Ishikawa (cell line): Measurements from ENCODE around the gene SAXO1.

Source experiments
- CEBPB ChIP-seq: IDR thresholded peaks from 2 replicates; pipeline ENCODE4 v1.6.1; 2012
- CREB1 ChIP-seq: IDR thresholded peaks from 2 replicates; pipeline ENCODE4 v1.6.1; 2012; ENCODE audit warnings: low read depth
- EGR1 ChIP-seq: IDR thresholded peaks from 2 replicates; pipeline ENCODE4 v1.6.1; 2012
- EP300 ChIP-seq: IDR thresholded peaks from 2 replicates; pipeline ENCODE4 v1.6.1; 2012; ENCODE audit warnings: borderline replicate concordance
- FOXM1 ChIP-seq: IDR thresholded peaks from 2 replicates; pipeline ENCODE4 v1.6.1; 2012; ENCODE audit warnings: low read depth, borderline replicate concordance
- NFIC ChIP-seq: IDR thresholded peaks from 2 replicates; pipeline ENCODE4 v1.6.1; 2012
- RAD21 ChIP-seq: IDR thresholded peaks from 2 replicates; pipeline ENCODE4 v1.6.1; 2012; ENCODE audit warnings: low read depth
- REST ChIP-seq: IDR thresholded peaks from 2 replicates; pipeline ENCODE4 v1.6.1; 2012; ENCODE audit warnings: low read depth, mild to moderate bottlenecking
- TAF1 ChIP-seq: IDR thresholded peaks from 2 replicates; pipeline ENCODE4 v1.6.1; 2012; ENCODE audit warnings: low read depth, mild to moderate bottlenecking
- TCF12 ChIP-seq: IDR thresholded peaks from 2 replicates; pipeline ENCODE4 v1.6.1; 2012; ENCODE audit warnings: low read depth
- TEAD4 ChIP-seq: IDR thresholded peaks from 2 replicates; pipeline ENCODE4 v1.6.1; 2012
- YY1 ChIP-seq: IDR thresholded peaks from 2 replicates; pipeline ENCODE4 v1.6.1; 2012; ENCODE audit warnings: low read depth
- ZBTB7A ChIP-seq: IDR thresholded peaks from 2 replicates; pipeline ENCODE4 v1.6.1; 2012; ENCODE audit warnings: low read depth
- TF ChIP-seq, protein P1 (sequence below): IDR thresholded peaks from 2 replicates; pipeline ENCODE4 v1.6.1; 2012
- TF ChIP-seq, protein P2 (sequence below): IDR thresholded peaks from 2 replicates; pipeline ENCODE4 v1.6.1; 2012

The SAXO1 gene

DNA sequence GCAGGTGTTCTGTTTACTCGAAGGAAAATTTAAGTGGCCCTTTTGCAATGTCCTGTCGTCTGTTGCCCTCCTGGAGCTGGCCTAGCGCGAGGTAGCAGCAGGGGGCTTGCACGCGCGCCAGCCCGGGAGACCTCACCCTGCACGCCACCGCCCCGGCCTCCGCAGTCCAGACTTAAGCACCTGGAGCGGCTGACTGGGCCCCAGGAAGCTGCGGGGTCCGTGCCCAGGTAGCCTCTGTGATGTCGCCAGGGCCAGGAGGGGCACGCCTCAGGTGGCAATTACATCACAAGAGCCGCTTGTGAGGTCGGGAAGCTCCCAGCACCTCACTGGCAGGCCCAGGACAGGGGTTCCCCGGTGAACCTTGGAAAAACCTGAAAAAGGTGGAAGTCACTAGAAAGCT lies at the start of gene SAXO1:
Gene SAXO1 (minus strand): TSS at position 195 of the 400 bp plus-strand sequence. CDS start 301 bp downstream, outside the sequence.
- no peak for TF ChIP-seq TCF12

DNA sequence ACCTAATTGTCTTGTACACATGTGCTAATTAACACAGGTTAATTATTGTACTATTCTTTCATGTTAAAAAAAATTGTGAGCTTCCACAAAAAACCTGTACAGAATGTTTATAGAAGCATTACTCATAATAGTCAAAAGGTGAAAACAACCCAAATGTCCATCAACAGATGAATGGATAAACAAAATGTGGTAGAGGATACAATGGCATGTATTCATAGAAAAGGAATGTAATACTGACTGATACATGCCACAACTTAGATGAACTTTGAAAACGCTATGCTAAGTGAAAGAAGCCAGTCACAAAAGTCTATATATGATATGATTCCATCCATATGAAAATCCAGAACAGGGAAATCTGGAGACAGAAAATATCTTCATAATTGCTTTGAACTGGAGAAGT lies 41.8 kb upstream of the SAXO1 start:
- TF ChIP-seq YY1: no peak
- TF ChIP-seq FOXM1: no peak
- TF ChIP-seq EGR1: no peak

GRCh38 chr9:19074229-19074628 lies 41.2 kb upstream of the SAXO1 start:
- TF ChIP-seq TCF12: no peak

- TF ChIP-seq, protein P1, sequence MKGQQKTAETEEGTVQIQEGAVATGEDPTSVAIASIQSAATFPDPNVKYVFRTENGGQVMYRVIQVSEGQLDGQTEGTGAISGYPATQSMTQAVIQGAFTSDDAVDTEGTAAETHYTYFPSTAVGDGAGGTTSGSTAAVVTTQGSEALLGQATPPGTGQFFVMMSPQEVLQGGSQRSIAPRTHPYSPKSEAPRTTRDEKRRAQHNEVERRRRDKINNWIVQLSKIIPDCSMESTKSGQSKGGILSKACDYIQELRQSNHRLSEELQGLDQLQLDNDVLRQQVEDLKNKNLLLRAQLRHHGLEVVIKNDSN: no peak
These were observed 24.0 kb upstream of the SAXO1 start for GRCh38 chr9:19057033-19057432.

DNA sequence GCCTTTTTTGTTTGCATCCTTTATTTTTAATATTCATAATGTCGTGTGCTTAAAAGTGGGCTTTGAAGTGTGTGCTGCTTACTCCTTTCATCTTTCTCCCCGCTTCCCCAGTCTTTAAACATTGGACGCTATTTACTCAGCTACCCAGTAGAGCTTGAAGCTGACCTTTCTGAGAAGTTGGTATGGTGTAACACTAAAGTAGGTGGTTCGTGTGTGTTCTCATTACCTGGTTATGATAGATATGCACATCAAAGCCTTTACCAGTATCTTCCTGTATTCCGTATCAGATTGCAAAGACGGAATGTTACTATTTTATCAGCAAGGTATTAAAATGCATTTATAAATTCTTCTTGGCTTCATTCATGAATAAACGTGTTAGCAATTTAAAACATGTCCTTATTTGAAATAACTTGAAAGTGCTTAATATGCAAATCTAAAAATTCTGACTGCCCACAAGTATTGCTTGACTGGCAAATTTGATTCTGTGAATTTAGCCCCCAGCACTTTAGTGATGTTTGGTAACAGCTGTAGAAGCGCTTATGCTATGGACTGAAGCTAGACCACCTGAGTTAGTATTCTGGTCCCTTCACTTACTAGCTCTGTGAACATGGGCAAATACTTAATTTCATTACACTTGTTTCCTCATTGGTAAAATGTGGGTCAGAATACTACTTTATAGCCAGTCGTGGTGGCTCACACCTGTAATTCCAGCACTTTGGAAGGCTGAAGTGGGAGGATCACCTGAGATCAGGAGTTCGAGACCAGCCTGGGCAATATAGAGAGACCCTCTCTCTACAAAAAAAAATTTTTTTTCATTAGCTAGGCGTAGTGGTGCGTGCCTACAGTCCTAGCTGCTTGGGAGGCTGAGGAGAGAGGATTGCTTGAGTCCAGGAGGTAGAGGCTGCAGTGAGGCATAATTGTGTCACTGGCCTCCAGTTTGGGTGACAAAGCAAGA lies 17.9 kb upstream of the SAXO1 start:
- TF ChIP-seq EP300 (no peak), REST (no peak)
- TF ChIP-seq, protein P2, sequence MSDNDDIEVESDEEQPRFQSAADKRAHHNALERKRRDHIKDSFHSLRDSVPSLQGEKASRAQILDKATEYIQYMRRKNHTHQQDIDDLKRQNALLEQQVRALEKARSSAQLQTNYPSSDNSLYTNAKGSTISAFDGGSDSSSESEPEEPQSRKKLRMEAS: no peak
- TF ChIP-seq, protein P1: no peak

DNA sequence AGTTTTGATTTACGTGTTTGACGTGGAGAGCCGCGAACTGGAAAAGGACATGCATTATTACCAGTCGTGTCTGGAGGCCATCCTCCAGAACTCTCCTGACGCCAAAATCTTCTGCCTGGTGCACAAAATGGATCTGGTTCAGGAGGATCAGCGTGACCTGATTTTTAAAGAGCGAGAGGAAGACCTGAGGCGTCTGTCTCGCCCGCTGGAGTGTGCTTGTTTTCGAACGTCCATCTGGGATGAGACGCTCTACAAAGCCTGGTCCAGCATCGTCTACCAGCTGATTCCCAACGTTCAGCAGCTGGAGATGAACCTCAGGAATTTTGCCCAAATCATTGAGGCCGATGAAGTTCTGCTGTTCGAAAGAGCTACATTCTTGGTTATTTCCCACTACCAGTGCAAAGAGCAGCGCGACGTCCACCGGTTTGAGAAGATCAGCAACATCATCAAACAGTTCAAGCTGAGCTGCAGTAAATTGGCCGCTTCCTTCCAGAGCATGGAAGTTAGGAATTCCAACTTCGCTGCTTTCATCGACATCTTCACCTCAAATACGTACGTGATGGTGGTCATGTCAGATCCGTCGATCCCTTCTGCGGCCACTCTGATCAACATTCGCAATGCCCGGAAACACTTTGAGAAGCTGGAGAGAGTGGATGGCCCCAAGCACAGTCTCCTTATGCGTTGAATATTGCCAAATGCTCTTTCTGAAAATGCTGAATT lies 17.1 kb upstream of the SAXO1 start:
- TF ChIP-seq TAF1: no peak
- TF ChIP-seq, protein P1: no peak
- no peak for TF ChIP-seq CEBPB
- TF ChIP-seq YY1: no peak
- TF ChIP-seq RAD21: no peak
- no peak for TF ChIP-seq REST
- no peak for TF ChIP-seq EP300
- no peak for TF ChIP-seq EGR1
- no peak for TF ChIP-seq TCF12
- TF ChIP-seq NFIC: no peak
- TF ChIP-seq, protein P2: no peak
- no peak for TF ChIP-seq TEAD4
- no peak for TF ChIP-seq CREB1
- TF ChIP-seq ZBTB7A: no peak
- no peak for TF ChIP-seq FOXM1
